HT-29 (cell line): ENCODE data around the gene ACSM3. TPM values are rescaled to one million over a fixed set of nuclear protein-coding genes. Genes with fewer than 3 reads are reported as not detected.

Experiments
- DNase-seq: peaks from one replicate; pipeline ENCODE4 v3.0.0-alpha.2; 2015; ENCODE audit warnings: low spot score
- total RNA-seq: library from RNA; depleted of rRNA; stranded (reverse); fragments of >200 nt; shearing (Covaris generic); gene quantifications from 2 replicates; pipeline ENCODE4 v1.2.3, GENCODE V29; 2014

Gene ACSM3
- total RNA-seq, 1 experiment from 2014 or later = 19.2 TPM

GRCh38 chr16:20803561-20804214, 39.9 kb downstream of the ACSM3 start:
- no peak for DNase-seq

GRCh38 chr16:20805684-20806167, 41.9 kb downstream of the ACSM3 start:
- DNase-seq = peak; percentile 61

GRCh38 chr16:20806168-20807050, 42.6 kb downstream of the ACSM3 start, which contains the start of the genes ERI2 and REXO5:
Gene ERI2 (minus strand): TSS chr16:20806472. CDS start chr16:20806430, 42 bp downstream.
Gene REXO5 (plus strand): TSS chr16:20806527. CDS start chr16:20806954, 427 bp downstream.
- DNase-seq = peak; percentile 95

GRCh38 chr16:20807862-20808261, 44.0 kb downstream of the ACSM3 start:
- no peak for DNase-seq

- DNase-seq = no peak
These were observed 48.1 kb downstream of the ACSM3 start for GRCh38 chr16:20811889-20812439.

- no peak for DNase-seq
These were observed 48.7 kb downstream of the ACSM3 start for GRCh38 chr16:20812510-20812909.

- DNase-seq = no peak
These were observed 51.0 kb downstream of the ACSM3 start for GRCh38 chr16:20814784-20815183.

GRCh38 chr16:20818929-20819585, 55.2 kb downstream of the ACSM3 start:
- DNase-seq = no peak

GRCh38 chr16:20821682-20822081, 57.9 kb downstream of the ACSM3 start:
- DNase-seq = no peak

GRCh38 chr16:20822521-20823325, 58.9 kb downstream of the ACSM3 start:
- no peak for DNase-seq

- no peak for DNase-seq
These were observed 62.3 kb downstream of the ACSM3 start for GRCh38 chr16:20826039-20826566.

- no peak for DNase-seq
These were observed 65.7 kb downstream of the ACSM3 start for GRCh38 chr16:20829536-20829935.

GRCh38 chr16:20830372-20830771, 66.6 kb downstream of the ACSM3 start:
- DNase-seq = no peak

- no peak for DNase-seq
These were observed 69.3 kb downstream of the ACSM3 start for GRCh38 chr16:20833086-20833485.

GRCh38 chr16:20838240-20838639, 74.4 kb downstream of the ACSM3 start:
- no peak for DNase-seq

GRCh38 chr16:20839504-20839903, 75.7 kb downstream of the ACSM3 start:
- no peak for DNase-seq

GRCh38 chr16:20844054-20844453, 80.2 kb downstream of the ACSM3 start:
- DNase-seq = no peak

GRCh38 chr16:20844588-20844987, 80.8 kb downstream of the ACSM3 start:
- no peak for DNase-seq

- no peak for DNase-seq
These were observed 82.2 kb downstream of the ACSM3 start for GRCh38 chr16:20846030-20846429.

- DNase-seq = no peak
These were observed 82.7 kb downstream of the ACSM3 start for GRCh38 chr16:20846551-20846950.
